Upper lobe of right lung (tissue), 1 donor: ENCODE data around the gene E4F1. TPM values are rescaled to one million over a fixed set of nuclear protein-coding genes. Genes with fewer than 3 reads are reported as not detected.

Experiments used
- ATAC-seq: fragments of 200-7000 bp; cut with Tn5 transposase; one replicate; pipeline ENCODE4 v1.9.1; 2020; ENCODE audit warnings: mild to moderate bottlenecking, moderate library complexity
- DNase-seq: peaks from one replicate; pipeline ENCODE4 v3.0.0-alpha.2; 2020
- H3K27ac ChIP-seq: fragments of 200-600 bp; one replicate; pipeline ENCODE4 v1.8.0; 2022
- H3K27me3 ChIP-seq: fragments of 200-600 bp; one replicate; pipeline ENCODE4 v1.8.0; 2022; ENCODE audit warnings: mild to moderate bottlenecking
- H3K36me3 ChIP-seq: fragments of 200-600 bp; one replicate; pipeline ENCODE4 v1.8.0; 2022
- H3K4me1 ChIP-seq: fragments of 200-600 bp; one replicate; pipeline ENCODE4 v1.8.0; 2022
- H3K4me3 ChIP-seq: fragments of 200-600 bp; one replicate; pipeline ENCODE4 v1.8.0; 2022; ENCODE audit warnings: mild to moderate bottlenecking
- H3K9me3 ChIP-seq: fragments of 200-600 bp; one replicate; pipeline ENCODE4 v1.8.0; 2022
- CTCF ChIP-seq: fragments of 200-600 bp; IDR thresholded peaks from one replicate; pipeline ENCODE4 v1.8.0; 2022; ENCODE audit warnings: antibody characterized with exemption
- intact Hi-C: fragments of 100-400 bp; cut with DNase I; formaldehyde crosslinking; loops from one replicate; pipeline ENCODE4 v1.11.0; 2022
- total RNA-seq: library from RNA; stranded (reverse); fragmentation: NEBNext Ultra II Directional; extraction: Animal tissue kit (Norgen Biotek cat#: 25700); gene quantifications from one replicate; pipeline ENCODE4 v1.2.1, GENCODE V29; 2021
- donor health status: DM: no; HTN: yes; CAD: no; lungs with severe emphysema.

E4F1 gene
- total RNA-seq, 1 donor from 2014 or later: 22.6 TPM

DNA sequence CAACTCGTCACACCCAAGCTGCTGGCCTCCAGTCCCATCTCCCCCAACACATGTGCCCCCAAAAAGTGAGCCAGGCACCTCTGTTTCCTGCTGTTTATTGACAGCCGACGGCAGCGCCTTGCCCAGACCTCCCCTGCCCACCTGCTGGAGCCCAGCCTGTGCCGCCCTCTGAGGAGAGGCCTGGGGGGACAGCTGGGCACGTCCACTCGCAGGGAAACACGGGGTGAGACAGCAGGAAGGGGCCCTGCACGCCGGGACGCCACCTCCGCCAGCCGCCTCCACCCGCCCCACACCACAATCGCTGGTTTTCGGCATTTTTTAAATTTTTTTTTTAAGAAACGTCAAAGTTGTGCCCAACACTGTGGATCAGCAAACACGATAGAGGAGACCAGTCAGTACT lies 46.3 kb upstream of the E4F1 start:
- H3K27me3 ChIP-seq: no peaks in the 10 kb centered on the region
- no peak overlapping the region for H3K4me3 ChIP-seq
- DNase-seq: no peak
- no peaks in the 10 kb centered on the region for H3K4me1 ChIP-seq
- H3K36me3 ChIP-seq: peaks cover 38% of the 10 kb centered on the region
- no peak overlapping the region for H3K27ac ChIP-seq
- intact Hi-C loops: no loop called here
- no peaks in the 10 kb centered on the region for H3K9me3 ChIP-seq
- no peak for TF ChIP-seq CTCF
- no peak for ATAC-seq

- H3K9me3 ChIP-seq: no peaks in the 10 kb centered on the region
- H3K27ac ChIP-seq: no peak overlapping the region
- no peak for TF ChIP-seq CTCF
- no peaks in the 10 kb centered on the region for H3K27me3 ChIP-seq
- H3K36me3 ChIP-seq: peaks cover 38% of the 10 kb centered on the region
- no peak overlapping the region for H3K4me3 ChIP-seq
- no peaks in the 10 kb centered on the region for H3K4me1 ChIP-seq
- intact Hi-C loops: no loop called here
- no peak for DNase-seq
- no peak for ATAC-seq
Observed at GRCh38 chr16:2177561-2177960, 45.8 kb upstream of the E4F1 start.

DNA sequence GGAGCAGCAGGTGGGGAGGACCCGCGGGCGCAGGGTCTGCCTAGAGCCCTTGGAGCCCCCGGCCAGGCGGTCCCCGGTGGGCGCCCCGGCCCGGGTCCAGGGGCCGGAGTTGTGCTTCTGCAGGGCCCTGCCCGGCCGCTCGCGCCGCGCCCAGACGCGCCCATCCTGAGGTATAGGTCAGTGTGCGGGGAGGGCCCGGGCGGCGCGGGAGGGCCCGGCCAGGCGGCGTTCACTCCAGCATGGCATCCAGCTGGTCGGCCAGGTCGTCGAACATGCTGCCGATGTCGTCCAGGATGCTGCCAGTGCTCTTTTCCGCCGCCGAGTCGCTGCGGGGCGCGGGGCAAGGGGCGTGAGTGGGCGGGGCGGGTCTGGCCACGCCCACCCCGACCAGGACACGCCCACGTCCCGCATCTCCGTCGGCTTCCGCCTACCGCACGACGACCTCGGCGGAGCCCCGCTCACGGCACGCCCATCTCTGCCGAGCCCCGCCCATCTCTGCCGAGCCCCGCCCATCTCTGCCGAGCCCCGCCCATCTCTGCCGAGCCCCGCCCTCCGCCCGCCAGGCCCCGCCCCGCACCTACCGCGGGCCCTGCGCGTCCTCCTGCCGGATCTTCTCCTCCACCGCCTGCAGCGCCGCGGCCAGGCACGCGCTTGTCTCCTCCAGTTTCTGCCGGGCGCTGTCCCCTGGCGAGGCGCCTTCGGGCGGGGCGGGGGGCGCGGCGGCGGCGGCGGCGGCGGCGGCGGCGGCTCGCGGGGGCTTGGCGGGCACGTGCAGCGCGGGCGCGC lies 44.9 kb upstream of the E4F1 start:
- ATAC-seq (peak; percentile 44), DNase-seq (no peak)
- no peak overlapping the region for H3K27ac ChIP-seq
- no peaks in the 10 kb centered on the region for H3K9me3 ChIP-seq
- no peak overlapping the region for H3K4me3 ChIP-seq
- peaks cover 32% of the 10 kb centered on the region for H3K36me3 ChIP-seq
- H3K27me3 ChIP-seq: no peaks in the 10 kb centered on the region
- no peaks in the 10 kb centered on the region for H3K4me1 ChIP-seq
- intact Hi-C loops: no loop called here
- no peak for TF ChIP-seq CTCF

- H3K27me3 ChIP-seq: no peaks in the 10 kb centered on the region
- no peak overlapping the region for H3K27ac ChIP-seq
- H3K4me1 ChIP-seq: no peaks in the 10 kb centered on the region
- no peaks in the 10 kb centered on the region for H3K9me3 ChIP-seq
- DNase-seq (no peak), ATAC-seq (no peak)
- TF ChIP-seq CTCF: no peak
- intact Hi-C loops: no loop called here
- H3K4me3 ChIP-seq: no peak overlapping the region
- H3K36me3 ChIP-seq: peaks cover 26% of the 10 kb centered on the region
Observed at GRCh38 chr16:2179107-2179501, 44.3 kb upstream of the E4F1 start.

DNA sequence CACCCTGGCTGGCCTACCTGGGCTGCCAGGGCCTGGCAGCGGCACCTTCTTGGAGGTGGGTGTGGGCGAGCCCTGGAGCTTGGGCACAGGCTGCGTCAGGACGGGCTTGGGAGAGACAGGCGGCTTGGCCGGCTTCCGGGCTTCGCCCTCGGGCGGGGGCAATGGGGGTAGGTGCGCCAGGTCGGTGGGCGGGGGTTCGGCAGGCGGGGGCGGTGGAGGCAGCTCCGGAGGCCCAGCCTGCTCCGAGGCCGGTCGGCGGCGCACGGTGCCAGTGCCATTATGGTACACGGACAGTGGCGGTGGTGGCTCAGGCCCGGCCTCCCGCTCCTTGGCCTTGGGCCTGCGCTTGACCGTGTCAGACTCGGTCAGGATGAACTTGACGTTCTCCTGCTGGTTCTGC lies 43.8 kb upstream of the E4F1 start:
- no peak for TF ChIP-seq CTCF
- Histone ChIP-seq H3K27ac (no peak overlapping the region), H3K4me3 (no peak overlapping the region), H3K9me3 (no peaks in the 10 kb centered on the region), H3K4me1 (no peaks in the 10 kb centered on the region), H3K27me3 (no peaks in the 10 kb centered on the region), H3K36me3 (peaks cover 21% of the 10 kb centered on the region)
- no peak for ATAC-seq
- DNase-seq: no peak
- intact Hi-C loops: no loop called here

- no peak for TF ChIP-seq CTCF
- Histone ChIP-seq H3K36me3 (peaks cover 12% of the 10 kb centered on the region), H3K27ac (no peak overlapping the region), H3K4me3 (no peak overlapping the region), H3K9me3 (no peaks in the 10 kb centered on the region), H3K27me3 (no peaks in the 10 kb centered on the region), H3K4me1 (no peaks in the 10 kb centered on the region)
- DNase-seq: no peak
- ATAC-seq: no peak
- intact Hi-C loops: no loop called here
Observed at GRCh38 chr16:2180461-2180860, 42.9 kb upstream of the E4F1 start.
